ENCODE measurements around the gene SLC49A4.

DNA sequence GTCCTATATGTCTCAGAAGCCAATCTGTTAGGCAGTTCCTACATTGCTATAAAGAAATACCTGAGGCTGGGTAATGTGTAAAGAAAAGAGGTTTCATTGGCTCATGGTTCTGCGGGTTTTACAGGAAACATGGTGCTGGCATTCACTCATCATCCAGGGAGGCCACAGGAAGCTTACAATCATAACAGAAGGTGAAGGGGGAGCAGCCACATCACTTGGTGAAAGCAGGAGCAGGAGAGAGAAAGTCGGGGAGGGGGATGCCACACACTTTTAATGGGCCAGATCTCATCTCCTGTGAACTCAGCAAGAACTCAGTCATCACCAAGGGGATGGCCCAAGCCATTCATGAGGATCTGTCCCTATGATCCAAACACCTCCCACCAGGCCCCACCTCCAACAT, 9.1 kb downstream of the SLC49A4 start:
- TF ChIP-seq CTCF (IDR thresholded peaks at IDR 0.05; ENCODE audit: insufficient read depth, low read length, poor library complexity, severe bottlenecking) = no peak
- no peak for TF ChIP-seq EZH2phosphoT487 (conservative IDR thresholded peaks at IDR 0.05; ENCODE audit: low read length)

All from SU-DHL-6 (cell line).